Activated CD4-positive, alpha-beta T cell treated with anti-CD3 and anti-CD28 coated beads, Interleukin-2, amount 10 ng/mL, durations not matched to agents 7 days and 5 days (primary cell): ENCODE results near the gene GDAP1L1. TPM values are rescaled to one million over a fixed set of nuclear protein-coding genes. Genes with fewer than 3 reads are reported as not detected.
A peak's percentile ranks its signal among the peaks of the same experiment; 100 is the strongest.
"Not testable (repeated sequence)": the region's sequence is repeated elsewhere in the genome, so short reads cannot be mapped to it uniquely, and the experiment has no call there.

Source experiments
- CTCF ChIA-PET: fragments of 350-600 bp; sonication (Branson Sonifier 250); formaldehyde crosslinking; loops from one replicate; lab custom pipeline; 2021; ENCODE audit warnings: antibody characterized with exemption; lab: Charles Lee
- POLR2A ChIA-PET: fragments of 350-600 bp; sonication (Branson Sonifier 250); formaldehyde crosslinking; loops from one replicate; lab custom pipeline; 2021; ENCODE audit warnings: antibody characterized with exemption; lab: Charles Lee
- DNase-seq: peaks from one replicate; pipeline ENCODE4 v3.0.0-alpha.2; 2020
- H3K27ac Mint-ChIP-seq: one replicate; pipeline ENCODE4 v1.8.0; 2021; ENCODE audit warnings: mild to moderate bottlenecking, moderate library complexity, mixed read lengths
- H3K27me3 Mint-ChIP-seq: one replicate; pipeline ENCODE4 v1.8.0; 2021; ENCODE audit warnings: mixed read lengths
- H3K36me3 Mint-ChIP-seq: one replicate; pipeline ENCODE4 v1.8.0; 2021; ENCODE audit warnings: low read depth, mixed read lengths
- H3K4me1 Mint-ChIP-seq: one replicate; pipeline ENCODE4 v1.8.0; 2021; ENCODE audit warnings: mixed read lengths
- H3K4me3 Mint-ChIP-seq: one replicate; pipeline ENCODE4 v1.8.0; 2021; ENCODE audit warnings: mild to moderate bottlenecking, moderate library complexity, mixed read lengths
- H3K9me3 Mint-ChIP-seq: one replicate; pipeline ENCODE4 v1.8.0; 2021; ENCODE audit warnings: mixed read lengths
- total RNA-seq, 2 experiments: library from RNA; stranded (reverse); gene quantifications; one replicate each; pipeline ENCODE4 v1.2.3, GENCODE V29; 2021

The GDAP1L1 gene
- total RNA-seq, 2 experiments from 2014 or later, result not detected

GRCh38 chr20:44324343-44324742, 77.2 kb downstream of the GDAP1L1 start:
- POLR2A ChIA-PET, result no interaction called here
- H3K27ac Mint-ChIP-seq, result no peak overlapping the region
- H3K4me3 Mint-ChIP-seq, result no peak overlapping the region
- CTCF ChIA-PET, result interaction anchor here (4.2 kb wide), 1 partner anchor 13 kb away, joined by 19 read pairs; the partner anchor contains the start of gene FITM2
- DNase-seq, result no peak
- H3K36me3 Mint-ChIP-seq, result no peaks in the 10 kb centered on the region
- peaks cover 7% of the 10 kb centered on the region for H3K27me3 Mint-ChIP-seq
- H3K9me3 Mint-ChIP-seq, result no peaks in the 10 kb centered on the region
- H3K4me1 Mint-ChIP-seq, result peaks cover 2% of the 10 kb centered on the region

DNA sequence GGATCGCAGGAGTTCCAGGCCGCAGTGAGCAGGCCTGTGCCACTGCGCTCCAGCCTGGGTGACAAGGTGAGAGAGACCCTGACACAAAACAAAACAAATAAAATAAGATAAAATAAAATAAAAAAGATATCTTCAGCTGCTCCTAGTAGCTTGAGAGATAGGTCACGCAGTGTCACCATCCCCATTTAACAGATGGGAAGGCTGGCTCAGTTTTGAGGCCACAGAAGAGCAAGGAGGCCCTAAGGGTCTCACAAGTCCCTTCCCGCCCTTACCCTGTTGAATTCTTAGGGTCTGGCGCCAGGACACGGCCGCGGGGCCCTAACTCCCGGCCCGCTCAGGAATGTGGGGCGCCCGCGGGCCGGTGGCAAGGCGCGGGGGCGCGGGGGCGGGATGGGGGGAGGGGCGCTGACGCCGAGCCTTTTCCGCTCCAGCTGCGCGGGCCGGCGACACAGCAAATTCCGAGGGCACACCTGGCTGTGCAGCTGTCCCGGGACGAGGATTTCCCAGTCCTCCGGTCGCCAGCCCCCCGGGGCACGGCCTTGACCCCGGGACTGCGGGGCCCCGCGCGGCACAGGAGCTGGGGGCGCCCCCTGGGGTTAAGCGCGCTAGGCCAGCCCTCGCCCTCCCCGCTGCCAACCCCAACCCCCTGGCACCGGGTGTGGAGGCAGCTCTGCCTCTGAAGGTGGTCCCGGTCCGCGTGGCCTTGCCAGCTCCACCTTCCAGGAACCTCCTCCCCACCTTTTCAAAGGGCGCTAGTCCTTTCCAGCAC, 79.5 kb downstream of the GDAP1L1 start:
- no peaks in the 10 kb centered on the region for H3K36me3 Mint-ChIP-seq
- POLR2A ChIA-PET, result no interaction called here
- DNase-seq, result no peak
- CTCF ChIA-PET, result interaction anchor here (1.3 to 2.7 kb wide), 2 partner anchors 16 to 108 kb away, joined by 7 to 13 read pairs; partner anchors contain the start of gene FITM2
- H3K27ac Mint-ChIP-seq, result no peak overlapping the region
- H3K4me3 Mint-ChIP-seq, result peak overlapping the region; percentile 30
- H3K4me1 Mint-ChIP-seq, result peaks cover 2% of the 10 kb centered on the region
- peaks cover 7% of the 10 kb centered on the region for H3K27me3 Mint-ChIP-seq
- no peaks in the 10 kb centered on the region for H3K9me3 Mint-ChIP-seq

GRCh38 chr20:44327748-44328147, 80.6 kb downstream of the GDAP1L1 start:
- not testable (repeated sequence) for H3K27ac Mint-ChIP-seq, DNase-seq, H3K4me1 Mint-ChIP-seq, H3K27me3 Mint-ChIP-seq, H3K4me3 Mint-ChIP-seq, H3K36me3 Mint-ChIP-seq, H3K9me3 Mint-ChIP-seq
- ChIA-PET POLR2A (interaction anchor here (0.6 kb wide), 1 partner anchor 111 kb away, joined by 8 read pairs; no protein-coding TSS in a partner anchor), CTCF (interaction anchor here (0.6 to 2.7 kb wide), 3 partner anchors 17 to 110 kb away, joined by 3 to 13 read pairs (median 4); partner anchors contain the start of gene FITM2)

DNA sequence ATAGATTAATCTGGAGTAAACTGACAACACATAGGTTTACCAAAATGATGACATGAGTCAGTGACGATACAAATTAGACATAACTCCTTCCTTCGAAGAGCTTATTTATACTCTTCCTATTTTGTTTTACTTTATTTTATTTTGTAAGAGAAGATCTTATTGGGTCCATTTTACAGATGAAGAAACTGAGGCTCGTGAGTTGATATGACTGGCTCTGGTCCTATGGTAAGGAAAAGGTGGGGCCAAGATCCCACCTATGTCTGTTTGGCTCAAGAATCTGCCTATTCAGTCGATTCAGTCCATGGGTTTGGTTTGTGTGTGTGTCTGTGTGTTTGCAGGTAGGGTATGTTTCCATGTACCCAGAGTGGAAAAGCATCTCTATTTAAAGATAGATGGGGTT, 81.3 kb downstream of the GDAP1L1 start:
- POLR2A ChIA-PET, result no interaction called here
- Mint-ChIP-seq H3K27me3 (peaks cover 7% of the 10 kb centered on the region), H3K36me3 (no peaks in the 10 kb centered on the region), H3K27ac (no peak overlapping the region), H3K4me3 (no peak overlapping the region), H3K4me1 (peaks cover 2% of the 10 kb centered on the region), H3K9me3 (no peaks in the 10 kb centered on the region)
- CTCF ChIA-PET, result no interaction called here
- DNase-seq, result no peak

Other genes starting within 250 kb of the GDAP1L1 start
- not detected for gene JPH2, start 60.1 kb upstream of the GDAP1L1 start, total RNA-seq
- gene OSER1, start 36.5 kb upstream of the GDAP1L1 start, total RNA-seq, result 10 to 100 TPM; 23.7 to 25.8 TPM
- 1 to 10 TPM; 4.8 to 4.9 TPM for gene FITM2, start 63.9 kb downstream of the GDAP1L1 start, total RNA-seq
- not detected for gene R3HDML, start 89.7 kb downstream of the GDAP1L1 start, total RNA-seq
- not detected for gene HNF4A, start 108.4 kb downstream of the GDAP1L1 start, total RNA-seq
- 10 to 100 TPM; 17.1 to 19.5 TPM for gene TTPAL, start 228.6 kb downstream of the GDAP1L1 start, total RNA-seq